HG03135 (cell line): Measurements from ENCODE around the gene IST1.
A peak's percentile ranks its signal among the peaks of the same experiment; 100 is the strongest.

Source experiments
- ATAC-seq: cut with Tn5 transposase; IDR thresholded peaks from one replicate; pipeline ENCODE4 v1.9.1; 2021; ENCODE audit warnings: mild to moderate bottlenecking, moderate library complexity; ENCODE audit not compliant: unreplicated experiment

The IST1 gene

GRCh38 chr16:71916397-71916920 is 21.1 kb downstream of the IST1 start:
- no peak for ATAC-seq

- no peak for ATAC-seq
These were observed 22.6 kb downstream of the IST1 start for GRCh38 chr16:71917900-71918299.

- peak; percentile 77 for ATAC-seq
These were observed 23.7 kb downstream of the IST1 start for GRCh38 chr16:71919035-71919434.

GRCh38 chr16:71920658-71921057 is 25.3 kb downstream of the IST1 start:
- no peak for ATAC-seq

GRCh38 chr16:71923941-71924690 is 28.8 kb downstream of the IST1 start:
- ATAC-seq, result no peak

GRCh38 chr16:71924710-71925109 is 29.4 kb downstream of the IST1 start:
- no peak for ATAC-seq

GRCh38 chr16:71927383-71927782 is 32.1 kb downstream of the IST1 start:
- no peak for ATAC-seq

- no peak for ATAC-seq
These were observed 32.5 kb downstream of the IST1 start for GRCh38 chr16:71927787-71928186.

- ATAC-seq, result no peak
These were observed 33.7 kb downstream of the IST1 start for GRCh38 chr16:71929048-71929447.

GRCh38 chr16:71930013-71930563 is 34.8 kb downstream of the IST1 start:
- no peak for ATAC-seq

- no peak for ATAC-seq
These were observed 35.7 kb downstream of the IST1 start for GRCh38 chr16:71931001-71931400.

GRCh38 chr16:71931599-71931998 is 36.3 kb downstream of the IST1 start:
- no peak for ATAC-seq

- ATAC-seq, result no peak
These were observed 37.7 kb downstream of the IST1 start for GRCh38 chr16:71933017-71933416.

- no peak for ATAC-seq
These were observed 38.8 kb downstream of the IST1 start for GRCh38 chr16:71933913-71934695.

- no peak for ATAC-seq
These were observed 42.7 kb downstream of the IST1 start for GRCh38 chr16:71937868-71938510.

GRCh38 chr16:71943887-71944286 is 48.6 kb downstream of the IST1 start:
- ATAC-seq, result no peak

GRCh38 chr16:71945616-71946015 is 50.3 kb downstream of the IST1 start:
- no peak for ATAC-seq

GRCh38 chr16:71952825-71953224 is 57.5 kb downstream of the IST1 start:
- no peak for ATAC-seq

- no peak for ATAC-seq
These were observed 58.8 kb downstream of the IST1 start for GRCh38 chr16:71954180-71954579.

GRCh38 chr16:71954699-71955195 is 59.4 kb downstream of the IST1 start:
- no peak for ATAC-seq

GRCh38 chr16:71956486-71956885 is 61.2 kb downstream of the IST1 start:
- no peak for ATAC-seq
